GM12875 (cell line): ENCODE results near the gene OLFM3.

Source experiments
- H3K4me3 ChIP-seq: one replicate; pipeline ENCODE4 v1.5.1; 2011; ENCODE audit warnings: low read depth, low read length, control low read depth
- TF ChIP-seq, protein P1 (sequence below): IDR thresholded peaks from 2 replicates; pipeline ENCODE4 v1.5.1; 2011; ENCODE audit warnings: low read depth, mild to moderate bottlenecking, control low read depth, inconsistent platforms, low read length, moderate library complexity, borderline replicate concordance; ENCODE audit not compliant: insufficient read depth

The OLFM3 gene

DNA sequence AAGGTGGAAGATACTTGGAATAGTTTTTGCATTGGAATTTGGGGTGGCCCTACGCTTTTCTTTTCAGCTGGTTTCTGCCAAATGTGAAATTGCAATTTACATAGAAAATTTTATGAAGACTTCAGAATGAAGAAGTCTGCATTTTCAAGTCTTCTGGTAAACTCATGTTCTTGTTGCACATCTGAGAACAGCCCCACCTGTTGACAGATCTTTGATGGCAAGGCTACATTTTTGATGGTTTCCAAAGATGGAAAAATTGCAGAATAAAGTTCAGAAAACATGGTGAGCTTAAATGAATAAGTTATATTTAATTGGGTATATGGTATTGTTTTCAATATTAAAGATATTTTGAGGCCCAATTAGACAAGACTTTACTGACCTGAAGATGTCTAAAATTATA lies 25.4 kb downstream of the OLFM3 start:
- H3K4me3 ChIP-seq = no peak overlapping the region
- TF ChIP-seq, protein P1, sequence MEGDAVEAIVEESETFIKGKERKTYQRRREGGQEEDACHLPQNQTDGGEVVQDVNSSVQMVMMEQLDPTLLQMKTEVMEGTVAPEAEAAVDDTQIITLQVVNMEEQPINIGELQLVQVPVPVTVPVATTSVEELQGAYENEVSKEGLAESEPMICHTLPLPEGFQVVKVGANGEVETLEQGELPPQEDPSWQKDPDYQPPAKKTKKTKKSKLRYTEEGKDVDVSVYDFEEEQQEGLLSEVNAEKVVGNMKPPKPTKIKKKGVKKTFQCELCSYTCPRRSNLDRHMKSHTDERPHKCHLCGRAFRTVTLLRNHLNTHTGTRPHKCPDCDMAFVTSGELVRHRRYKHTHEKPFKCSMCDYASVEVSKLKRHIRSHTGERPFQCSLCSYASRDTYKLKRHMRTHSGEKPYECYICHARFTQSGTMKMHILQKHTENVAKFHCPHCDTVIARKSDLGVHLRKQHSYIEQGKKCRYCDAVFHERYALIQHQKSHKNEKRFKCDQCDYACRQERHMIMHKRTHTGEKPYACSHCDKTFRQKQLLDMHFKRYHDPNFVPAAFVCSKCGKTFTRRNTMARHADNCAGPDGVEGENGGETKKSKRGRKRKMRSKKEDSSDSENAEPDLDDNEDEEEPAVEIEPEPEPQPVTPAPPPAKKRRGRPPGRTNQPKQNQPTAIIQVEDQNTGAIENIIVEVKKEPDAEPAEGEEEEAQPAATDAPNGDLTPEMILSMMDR = peak; percentile 16; the same call in 1 of the 2 replicates

DNA sequence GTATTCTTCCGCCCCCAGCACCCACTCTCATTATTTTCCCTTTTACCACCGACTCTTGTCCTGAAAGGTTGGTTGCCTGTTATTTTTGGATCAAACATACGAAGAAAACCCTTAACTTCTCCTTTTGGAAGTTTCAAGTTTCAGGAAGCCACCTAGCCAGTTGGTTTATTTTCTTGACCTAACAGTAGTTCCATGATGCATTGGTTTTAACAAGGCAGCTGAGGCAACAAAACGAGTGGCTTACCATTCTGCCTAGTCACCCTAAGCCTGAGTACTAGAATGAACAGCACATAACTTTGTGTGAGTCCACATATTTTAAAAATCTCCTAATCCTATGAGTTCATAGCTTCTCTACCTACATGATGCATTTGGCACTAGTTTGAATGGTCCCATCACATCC lies 28.9 kb downstream of the OLFM3 start:
- TF ChIP-seq, protein P1 = no peak
- no peak overlapping the region for H3K4me3 ChIP-seq

DNA sequence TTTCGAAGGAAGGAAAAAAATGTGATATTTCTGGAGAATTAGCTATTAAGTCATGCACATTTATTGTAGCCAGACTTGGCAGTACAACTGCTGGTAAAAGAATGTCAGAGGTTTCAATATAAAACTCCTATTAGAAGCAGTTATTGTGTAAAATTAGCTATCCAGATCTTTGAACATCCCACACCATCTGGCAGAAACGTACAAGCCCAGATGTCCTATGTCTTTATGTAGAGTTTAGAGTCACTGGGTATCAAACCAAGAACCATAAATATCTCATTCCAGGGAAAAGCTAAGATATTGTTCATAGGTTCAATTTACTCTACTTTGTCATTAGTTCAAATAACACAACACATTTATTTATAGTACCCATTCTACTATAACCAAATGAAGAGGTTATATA lies 31.4 kb downstream of the OLFM3 start:
- H3K4me3 ChIP-seq = no peak overlapping the region
- TF ChIP-seq, protein P1 = no peak

DNA sequence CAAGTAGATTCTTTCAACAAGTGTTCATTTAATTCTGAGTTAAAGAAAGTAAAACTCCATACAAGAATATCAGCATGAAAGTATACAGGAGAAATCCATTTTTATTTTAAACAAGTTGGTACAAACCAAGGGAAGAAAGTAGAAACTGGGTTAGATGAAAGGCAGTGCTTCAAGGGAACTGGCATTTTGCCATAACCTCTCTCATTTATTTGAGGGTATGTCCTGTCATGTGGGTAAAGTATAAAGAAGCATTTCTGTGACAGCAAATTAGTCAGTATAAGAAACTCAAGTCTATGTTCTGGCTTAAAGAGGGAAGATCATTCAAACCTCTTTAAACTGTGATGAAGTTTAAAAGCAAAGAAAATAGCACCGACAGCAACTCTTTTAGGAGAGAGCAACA lies 32.0 kb downstream of the OLFM3 start:
- TF ChIP-seq, protein P1 = no peak
- no peak overlapping the region for H3K4me3 ChIP-seq

DNA sequence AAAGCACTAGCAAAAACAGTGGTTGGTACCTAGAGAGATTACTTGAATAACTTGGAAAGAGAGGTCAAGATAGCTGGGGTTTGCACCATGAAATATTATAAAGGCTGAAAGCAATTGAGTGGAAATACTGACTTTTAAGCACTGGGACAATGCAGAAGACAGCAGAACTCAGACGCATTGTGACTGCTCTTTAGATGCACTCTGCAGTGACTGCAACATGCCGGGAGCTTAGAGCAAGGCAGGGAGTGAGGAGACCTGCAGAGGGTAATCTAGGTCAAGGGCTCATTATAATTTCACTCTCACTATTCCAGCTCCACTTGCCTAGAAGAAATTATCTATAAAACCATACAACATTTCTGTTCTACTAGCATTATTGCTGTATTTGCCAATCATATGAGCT lies 36.6 kb downstream of the OLFM3 start:
- TF ChIP-seq, protein P1 = no peak
- H3K4me3 ChIP-seq = no peak overlapping the region

DNA sequence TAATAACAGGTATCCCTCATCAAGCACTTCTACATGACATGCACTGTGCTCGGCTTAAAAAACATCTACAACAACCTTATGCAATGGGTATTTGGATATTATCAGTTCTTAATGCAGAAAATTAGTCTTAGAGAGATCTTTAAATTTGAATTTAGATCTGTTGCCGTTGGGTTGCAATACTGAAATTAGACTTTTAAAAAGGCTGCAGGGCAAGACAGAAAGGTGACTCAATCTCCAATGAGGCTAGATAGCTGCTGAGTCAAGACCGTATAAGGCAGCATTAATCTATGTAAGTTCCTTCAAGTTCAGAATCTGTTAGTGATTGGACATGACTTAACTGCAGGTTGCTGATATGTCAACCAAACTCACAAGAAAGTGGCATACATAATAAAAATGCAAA lies 37.3 kb downstream of the OLFM3 start:
- TF ChIP-seq, protein P1 = no peak
- H3K4me3 ChIP-seq = no peak overlapping the region

DNA sequence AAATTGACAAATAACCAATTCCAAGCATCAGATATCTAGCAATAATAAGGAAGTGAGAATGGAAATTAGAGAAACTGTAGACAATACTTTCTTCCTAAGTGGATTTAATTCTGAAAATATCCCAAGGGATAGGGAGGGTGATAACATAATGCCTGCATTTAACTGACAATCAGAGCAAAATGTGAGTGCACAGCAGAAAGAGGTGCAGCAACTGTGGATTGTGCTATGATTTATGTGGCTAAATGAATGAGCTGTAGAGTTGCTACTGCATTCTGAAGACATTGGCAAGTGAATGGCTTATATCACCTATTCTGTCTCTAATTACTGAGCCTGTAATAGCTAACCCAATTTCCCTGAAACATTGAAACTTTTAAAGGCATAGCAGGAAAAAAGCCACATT lies 39.0 kb downstream of the OLFM3 start:
- H3K4me3 ChIP-seq = no peak overlapping the region
- TF ChIP-seq, protein P1 = no peak
